Tibial artery (tissue), 4 donors: ENCODE results near the gene CYP4F2.
A peak's percentile ranks its signal among the peaks of the same experiment; 100 is the strongest.
"Not testable (repeated sequence)": the region's sequence is repeated elsewhere in the genome, so short reads cannot be mapped to it uniquely, and the experiment has no call there.

ENCODE experiments used
- DNase-seq, 2 donors: peaks; one replicate each; pipeline ENCODE4 v3.0.0-alpha.2; 2019
- H3K27ac ChIP-seq, 2 donors: fragments of 200-600 bp; sonication (generic) in 1 of 2; 1 replicate in 1 of 2; 2 replicates in 1 of 2; pipeline ENCODE4 v1.5.1; 2018 to 2019; ENCODE audit warnings: mild to moderate bottlenecking in 1 of 2
- H3K27me3 ChIP-seq, 2 donors: fragments of 200-600 bp; sonication (generic) in 1 of 2; one replicate each; pipeline versions ENCODE4 v1.5.1 to v1.6.0; 2016 to 2019
- H3K36me3 ChIP-seq, 3 donors: fragments of 200-600 bp; sonication (generic) in 2 of 3; one replicate each; pipeline ENCODE4 v1.5.1; 2016 to 2019; ENCODE audit warnings: mild to moderate bottlenecking in 2 of 3
- H3K4me1 ChIP-seq, 4 donors: fragments of 200-600 bp; sonication (generic) in 2 of 4; 1 replicate in 3 of 4; 2 replicates in 1 of 4; pipeline ENCODE4 v1.5.1; 2016 to 2019
- H3K4me3 ChIP-seq, 2 donors: fragments of 200-600 bp; sonication (generic) in 1 of 2; 1 replicate in 1 of 2; 2 replicates in 1 of 2; pipeline ENCODE4 v1.5.1; 2018 to 2019; ENCODE audit warnings: mild to moderate bottlenecking in 2 of 2
- H3K9me3 ChIP-seq, 3 donors: fragments of 200-600 bp; sonication (generic) in 1 of 3; one replicate each; pipeline ENCODE4 v1.5.1; 2016 to 2019
- CTCF ChIP-seq, 2 experiments: fragments of 200-600 bp in 1 of 2; fragments of 450-650 bp in 1 of 2; IDR thresholded peaks; one replicate each; pipeline ENCODE4 v1.5.1; 2017 to 2019; ENCODE audit warnings: antibody characterized with exemption in 2 of 2, mild to moderate bottlenecking in 1 of 2, moderate library complexity in 1 of 2
- intact Hi-C: fragments of 100-400 bp; cut with DNase I; formaldehyde crosslinking; loops from one replicate; pipeline ENCODE4 v1.15.0; 2023; ENCODE audit warnings: low total_unique reads

Gene CYP4F2

GRCh38 chr19:15837221-15837731 lies 60.6 kb downstream of the CYP4F2 start:
- intact Hi-C loops, result no loop called here
- H3K36me3 ChIP-seq, result no peaks in the 10 kb centered on the region
- TF ChIP-seq CTCF (IDR thresholded peaks at IDR 0.05), result no peak
- DNase-seq, result no peak
- H3K9me3 ChIP-seq, result no peaks in the 10 kb centered on the region
- peaks cover 0 to under 1% of the 10 kb centered on the region in 2 donors for H3K27me3 ChIP-seq
- peak overlapping the region; percentile 63 to 70 for H3K4me3 ChIP-seq
- H3K4me1 ChIP-seq, result peaks cover 0 to 15% (median 5%) of the 10 kb centered on the region in 4 donors
- peak overlapping the region; percentile 94 to 99 for H3K27ac ChIP-seq

GRCh38 chr19:15836330-15837220 lies 61.3 kb downstream of the CYP4F2 start:
- intact Hi-C loops, result no loop called here
- Histone ChIP-seq H3K36me3 (no peaks in the 10 kb centered on the region), H3K27me3 (no peaks in the 10 kb centered on the region), H3K4me3 (peak overlapping the region; percentile 63 to 70), H3K27ac (peak overlapping the region; percentile 94 to 99), H3K4me1 (peaks cover 0 to 15% (median 5%) of the 10 kb centered on the region in 4 donors), H3K9me3 (no peaks in the 10 kb centered on the region)
- no peak for TF ChIP-seq CTCF (IDR thresholded peaks at IDR 0.05)
- DNase-seq, result peak; percentile 98 to 99

GRCh38 chr19:15835565-15836329 lies 62.1 kb downstream of the CYP4F2 start:
- peak overlapping the region; percentile 94 to 99 for H3K27ac ChIP-seq

GRCh38 chr19:15834232-15834631 lies 63.6 kb downstream of the CYP4F2 start:
- H3K9me3 ChIP-seq, H3K36me3 ChIP-seq, intact Hi-C loops, H3K4me3 ChIP-seq, DNase-seq, H3K27ac ChIP-seq: not testable (repeated sequence)
- H3K4me1 ChIP-seq, result peaks cover 0 to 15% (median 5%) of the 10 kb centered on the region in 4 donors
- H3K27me3 ChIP-seq, result peaks cover 0 to 14% of the 10 kb centered on the region in 2 donors

More at GRCh38 chr19:15835565-15836329, 62.1 kb downstream of the CYP4F2 start:
- intact Hi-C loops, H3K36me3 ChIP-seq, H3K27me3 ChIP-seq, H3K9me3 ChIP-seq: not testable (repeated sequence)
- DNase-seq, result peak; percentile 24 to 47
- Histone ChIP-seq H3K4me1 (peaks cover 0 to 15% (median 5%) of the 10 kb centered on the region in 4 donors), H3K4me3 (peak overlapping the region; percentile 63 to 70)

GRCh38 chr19:15831626-15832025 lies 66.2 kb downstream of the CYP4F2 start:
- TF ChIP-seq CTCF (IDR thresholded peaks at IDR 0.05), result no peak
- H3K27ac ChIP-seq, result no peak overlapping the region
- DNase-seq, result no peak
- H3K36me3 ChIP-seq, result no peaks in the 10 kb centered on the region
- H3K9me3 ChIP-seq, result no peaks in the 10 kb centered on the region
- peaks cover 0 to 26% of the 10 kb centered on the region in 2 donors for H3K27me3 ChIP-seq
- no peak overlapping the region for H3K4me3 ChIP-seq
- H3K4me1 ChIP-seq, result peaks cover 0 to 8% (median 5%) of the 10 kb centered on the region in 4 donors
- intact Hi-C loops, result no loop called here

GRCh38 chr19:15829786-15830185 lies 68.1 kb downstream of the CYP4F2 start:
- Histone ChIP-seq H3K27me3 (peaks cover 0 to 26% of the 10 kb centered on the region in 2 donors), H3K9me3 (no peaks in the 10 kb centered on the region), H3K27ac (no peak overlapping the region), H3K4me3 (no peak overlapping the region), H3K4me1 (no peaks in the 10 kb centered on the region), H3K36me3 (no peaks in the 10 kb centered on the region)
- no peak for TF ChIP-seq CTCF (IDR thresholded peaks at IDR 0.05)
- no peak for DNase-seq
- intact Hi-C loops, result no loop called here
